HG03558 (cell line): Measurements from ENCODE around the gene PUS10.
"Not testable (repeated sequence)": the region's sequence is repeated elsewhere in the genome, so short reads cannot be mapped to it uniquely, and the experiment has no call there.

ENCODE experiments used
- ATAC-seq: cut with Tn5 transposase; IDR thresholded peaks from one replicate; pipeline ENCODE4 v1.9.1; 2021; ENCODE audit warnings: moderate number of reproducible peaks; ENCODE audit not compliant: unreplicated experiment; ENCODE audit errors: extremely low read depth

The PUS10 gene

DNA sequence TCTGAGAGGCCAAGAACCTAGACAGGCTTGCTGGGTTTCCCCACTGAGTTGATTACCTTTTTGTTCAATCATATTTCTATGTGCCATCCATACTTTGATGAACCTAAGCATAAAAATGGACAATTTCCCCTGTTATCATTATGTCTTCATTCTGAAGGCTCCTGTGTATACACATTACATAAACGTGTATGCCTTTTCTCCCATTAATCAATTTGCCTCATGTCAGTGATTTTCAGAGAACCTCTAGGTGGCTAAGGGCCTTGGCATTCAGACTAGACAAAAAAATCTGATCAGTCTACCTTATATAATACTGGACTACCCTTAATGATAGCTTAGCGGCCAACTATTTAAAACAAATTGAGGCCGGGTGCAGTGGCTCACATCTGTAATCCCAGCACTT is 4.7 kb downstream of the PUS10 start:
- ATAC-seq, result no peak

- ATAC-seq, result not testable (repeated sequence)
These were observed 5.8 kb downstream of the PUS10 start for GRCh38 chr2:61012303-61012702.

- ATAC-seq, result no peak
These were observed 6.4 kb downstream of the PUS10 start for GRCh38 chr2:61011678-61012077.

DNA sequence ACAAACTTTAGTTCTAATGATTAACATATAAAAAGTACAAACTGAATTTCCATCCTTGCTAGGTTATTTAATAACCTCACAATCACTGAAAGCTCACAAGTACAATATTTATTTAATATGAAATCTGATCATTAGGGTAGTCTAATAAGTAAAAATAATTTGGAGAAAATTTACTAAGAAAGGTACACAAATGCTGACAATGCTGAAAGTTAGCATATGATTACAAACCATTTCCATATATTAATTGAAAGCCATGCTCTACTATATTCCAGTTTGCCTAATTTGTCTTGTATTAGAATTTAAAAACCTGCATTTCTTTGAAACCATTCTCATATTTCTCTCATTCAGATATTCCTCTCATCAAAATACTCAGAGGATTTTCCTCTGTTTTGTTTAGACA is 8.7 kb downstream of the PUS10 start:
- ATAC-seq, result no peak

- no peak for ATAC-seq
These were observed 11.5 kb downstream of the PUS10 start for GRCh38 chr2:61006486-61007105.

- ATAC-seq, result no peak
These were observed 12.3 kb downstream of the PUS10 start for GRCh38 chr2:61005736-61006135.

GRCh38 chr2:60998628-60999545 is 19.2 kb downstream of the PUS10 start:
- ATAC-seq, result no peak

DNA sequence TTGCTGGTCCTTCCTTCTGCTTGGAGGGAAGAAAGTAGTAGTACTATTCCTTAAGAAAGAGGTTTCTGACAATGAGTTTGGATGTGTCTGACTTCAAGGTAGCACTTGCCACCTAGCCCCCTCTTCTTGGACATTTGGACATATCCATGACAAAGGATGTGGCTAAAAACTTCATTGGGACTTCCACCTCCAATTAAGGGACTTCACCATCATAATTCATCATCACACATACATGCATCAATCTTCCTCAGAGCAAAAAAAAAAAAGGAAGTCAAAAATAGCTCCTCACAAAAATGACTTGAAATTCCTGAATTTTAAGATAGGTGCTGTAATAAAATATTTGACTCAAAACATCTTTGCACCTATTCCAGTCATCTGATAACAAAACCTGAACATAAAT is 23.9 kb downstream of the PUS10 start:
- ATAC-seq, result no peak

DNA sequence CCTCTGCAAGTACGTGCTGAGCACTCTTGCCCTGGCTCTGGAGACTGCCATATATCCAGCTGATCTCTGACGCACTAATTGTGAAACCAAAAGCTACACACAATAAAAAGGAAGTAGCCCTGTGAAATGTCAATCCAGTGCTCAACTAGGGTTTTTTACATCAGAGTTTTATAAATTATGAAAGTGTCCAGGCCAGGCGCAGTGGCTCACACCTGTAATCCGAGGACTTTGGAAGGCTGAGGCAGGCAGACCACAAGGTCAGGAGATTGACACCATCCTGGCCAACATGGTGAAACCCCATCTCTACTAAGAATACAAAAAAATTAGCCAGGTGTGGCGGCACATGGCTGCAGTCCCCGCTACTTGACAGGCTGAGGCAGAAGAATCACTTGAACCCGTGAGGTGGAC is 25.1 kb downstream of the PUS10 start:
- ATAC-seq, result peak; percentile 91

- ATAC-seq, result no peak
These were observed 26.4 kb downstream of the PUS10 start for GRCh38 chr2:60991644-60992043.

DNA sequence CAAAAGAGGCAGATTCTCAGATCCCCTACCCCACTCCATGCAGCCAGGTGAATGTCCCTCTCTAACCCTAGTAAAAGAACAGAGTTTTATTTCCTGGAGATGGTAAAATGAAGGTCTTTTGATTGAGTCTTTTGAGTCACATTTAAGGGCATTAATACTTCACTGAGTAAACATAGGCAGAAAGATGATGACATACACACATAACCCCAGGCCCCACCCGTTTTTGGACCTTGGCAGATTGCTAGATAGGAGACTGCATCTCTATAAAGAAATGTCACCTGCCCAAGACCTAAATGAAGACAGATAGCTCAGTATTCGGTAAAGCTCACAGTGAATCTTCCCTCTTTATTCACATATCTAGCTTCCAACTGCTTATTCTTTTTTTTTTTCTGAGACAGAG is 28.8 kb downstream of the PUS10 start:
- no peak for ATAC-seq

GRCh38 chr2:60987656-60988055 is 30.4 kb downstream of the PUS10 start:
- not testable (repeated sequence) for ATAC-seq

DNA sequence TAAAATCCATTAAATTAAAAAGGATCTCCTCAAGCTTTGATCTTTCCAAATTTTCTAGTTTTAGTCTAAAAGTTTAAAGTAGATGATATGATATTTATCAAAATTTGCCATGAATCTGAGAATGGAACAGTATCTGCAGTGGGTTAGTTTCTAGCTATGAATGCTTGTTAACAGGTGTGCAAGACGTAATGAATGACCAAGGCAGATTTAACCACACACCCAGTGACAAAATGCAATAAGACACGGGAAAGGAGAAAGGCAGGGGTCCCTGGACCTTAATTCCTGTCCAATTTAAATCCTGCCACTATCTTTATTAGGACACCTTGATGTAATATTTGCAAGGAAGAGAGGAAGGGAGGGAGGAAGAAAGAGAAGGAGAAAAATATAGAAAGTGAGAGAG is 31.0 kb downstream of the PUS10 start:
- ATAC-seq, result no peak

DNA sequence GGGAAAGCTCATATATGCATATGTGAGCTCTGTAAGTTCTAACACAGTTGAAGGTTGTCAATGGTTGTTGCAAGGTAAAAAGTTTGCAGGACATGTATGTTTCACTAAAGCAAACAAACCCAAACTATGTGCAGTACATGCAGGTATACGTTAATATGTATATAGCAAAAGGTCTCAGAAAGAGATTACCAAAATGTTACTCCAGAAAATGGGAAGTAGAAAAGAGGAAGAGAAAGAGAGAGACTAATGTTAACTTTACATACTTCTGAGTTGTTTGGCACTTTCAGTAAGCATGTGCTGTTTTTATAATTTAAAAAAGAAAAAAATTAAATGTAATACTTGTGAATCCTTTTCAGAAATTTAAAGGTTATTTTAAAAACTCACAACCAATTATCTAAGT is 33.3 kb downstream of the PUS10 start:
- no peak for ATAC-seq

- ATAC-seq, result not testable (repeated sequence)
These were observed 36.0 kb downstream of the PUS10 start for GRCh38 chr2:60982066-60982465.

- peak; percentile 52 for ATAC-seq
These were observed 37.8 kb downstream of the PUS10 start for GRCh38 chr2:60980071-60980815.

DNA sequence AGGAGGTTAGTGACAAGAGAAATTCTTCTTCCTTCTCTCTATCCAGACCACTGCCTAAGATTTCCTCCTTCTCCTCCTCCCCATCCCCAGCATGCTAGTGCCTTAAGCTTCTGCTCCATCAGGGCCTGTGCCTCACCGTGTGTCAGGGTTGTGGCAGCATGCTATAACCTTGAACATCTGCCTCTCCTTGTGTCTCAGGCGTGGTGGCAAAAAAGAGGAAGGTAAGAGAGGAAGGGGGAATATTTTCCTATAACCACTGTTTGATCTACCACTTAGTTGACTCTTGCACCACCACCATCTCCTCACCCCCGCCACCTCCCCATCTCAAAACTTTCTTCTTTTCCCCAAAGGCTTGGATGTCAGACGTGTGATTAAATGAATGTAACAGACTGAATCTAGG is 38.8 kb downstream of the PUS10 start:
- no peak for ATAC-seq

DNA sequence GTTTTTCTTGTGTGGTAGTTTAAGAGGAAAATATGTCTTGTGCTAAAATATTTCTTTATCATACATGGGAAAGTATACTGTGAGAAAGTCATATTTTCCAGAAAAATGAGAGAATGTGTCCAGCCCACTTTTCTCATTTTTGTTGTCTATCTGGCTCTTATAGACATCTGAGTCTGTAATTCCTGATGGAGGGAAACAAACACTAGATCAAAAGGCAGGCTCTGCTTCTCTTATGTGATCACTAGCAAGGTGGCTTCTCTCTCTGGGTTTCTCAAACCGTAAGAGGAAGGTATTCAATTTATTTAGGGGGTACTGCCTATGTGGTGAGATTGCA is 40.5 kb downstream of the PUS10 start:
- ATAC-seq, result no peak

DNA sequence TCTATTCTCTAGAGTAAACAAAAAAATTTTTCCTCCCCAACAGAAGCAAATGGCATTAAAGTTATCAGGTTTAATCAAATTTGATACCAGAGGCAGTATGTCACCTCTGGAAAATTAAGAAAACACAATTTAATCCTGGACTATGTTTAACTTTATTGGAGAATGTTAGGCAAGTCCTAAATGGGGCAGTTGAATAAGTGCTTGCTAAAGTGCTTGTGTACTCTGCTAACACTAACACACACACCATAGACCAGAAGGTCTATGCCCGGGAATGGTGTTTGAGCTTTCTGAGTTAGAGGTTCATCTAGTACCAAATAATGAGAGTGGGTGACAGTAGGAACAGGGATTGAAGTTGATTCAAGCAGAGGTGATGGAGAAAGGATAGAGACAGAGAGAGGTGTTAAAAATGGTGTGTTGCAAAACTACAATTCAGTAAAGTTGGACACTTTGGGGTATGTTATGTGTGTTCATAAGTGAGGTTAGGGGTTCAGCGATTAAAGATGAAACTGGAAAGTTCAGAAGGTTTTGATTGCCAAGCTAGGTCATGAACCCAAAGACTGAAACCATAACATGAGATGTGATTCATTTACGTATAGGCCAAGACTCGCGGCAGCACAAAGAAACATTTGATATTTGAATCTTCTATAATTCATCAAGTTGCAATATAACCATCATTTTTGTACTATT is 41.0 kb downstream of the PUS10 start:
- no peak for ATAC-seq

GRCh38 chr2:60976256-60976850 is 41.7 kb downstream of the PUS10 start:
- no peak for ATAC-seq
